ENCODE results near the gene TSPAN6.

DNA sequence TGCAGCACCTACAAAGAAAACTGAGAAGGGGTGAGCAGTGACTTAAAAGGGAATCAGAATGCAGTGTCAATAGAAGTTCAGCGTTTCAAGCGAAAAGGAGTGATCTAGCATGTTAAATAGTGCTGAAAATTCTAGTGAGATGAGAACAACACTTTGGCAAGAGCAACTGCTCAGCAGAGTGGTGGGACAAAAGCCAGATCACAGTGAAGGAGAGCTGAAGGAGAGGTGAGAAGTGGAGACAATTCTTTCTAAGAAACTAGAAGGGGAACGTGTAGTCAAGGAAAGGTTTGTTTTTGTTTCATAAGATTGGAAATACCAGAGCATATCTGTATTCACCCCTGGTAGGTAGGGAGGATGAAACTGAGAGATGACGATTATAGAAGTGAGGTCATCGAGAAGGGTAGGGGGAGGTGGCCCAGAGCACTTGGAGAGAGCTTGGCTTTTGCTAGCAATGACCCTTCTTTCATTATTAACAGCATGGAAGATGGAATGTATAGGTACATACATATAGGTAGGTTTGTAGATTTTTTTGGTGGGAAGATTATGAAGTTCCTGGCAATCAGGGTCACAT is 41.1 kb upstream of the TSPAN6 start:
- TF ChIP-seq, protein P1, sequence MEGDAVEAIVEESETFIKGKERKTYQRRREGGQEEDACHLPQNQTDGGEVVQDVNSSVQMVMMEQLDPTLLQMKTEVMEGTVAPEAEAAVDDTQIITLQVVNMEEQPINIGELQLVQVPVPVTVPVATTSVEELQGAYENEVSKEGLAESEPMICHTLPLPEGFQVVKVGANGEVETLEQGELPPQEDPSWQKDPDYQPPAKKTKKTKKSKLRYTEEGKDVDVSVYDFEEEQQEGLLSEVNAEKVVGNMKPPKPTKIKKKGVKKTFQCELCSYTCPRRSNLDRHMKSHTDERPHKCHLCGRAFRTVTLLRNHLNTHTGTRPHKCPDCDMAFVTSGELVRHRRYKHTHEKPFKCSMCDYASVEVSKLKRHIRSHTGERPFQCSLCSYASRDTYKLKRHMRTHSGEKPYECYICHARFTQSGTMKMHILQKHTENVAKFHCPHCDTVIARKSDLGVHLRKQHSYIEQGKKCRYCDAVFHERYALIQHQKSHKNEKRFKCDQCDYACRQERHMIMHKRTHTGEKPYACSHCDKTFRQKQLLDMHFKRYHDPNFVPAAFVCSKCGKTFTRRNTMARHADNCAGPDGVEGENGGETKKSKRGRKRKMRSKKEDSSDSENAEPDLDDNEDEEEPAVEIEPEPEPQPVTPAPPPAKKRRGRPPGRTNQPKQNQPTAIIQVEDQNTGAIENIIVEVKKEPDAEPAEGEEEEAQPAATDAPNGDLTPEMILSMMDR (conservative IDR thresholded peaks at IDR 0.05 in 1 of 2, IDR thresholded peaks at IDR 0.05 in 1 of 2; ENCODE audit: extremely low read depth in 1 of 2, insufficient read depth in 1 of 2, low read depth in 1 of 2, low read length in 2 of 2) = no peak
- TF ChIP-seq EZH2 (IDR thresholded peaks at IDR 0.05; ENCODE audit: borderline replicate concordance, low read length) = no peak

Data from mammary epithelial cell (primary cell).